ENCODE measurements around the gene NUDC.

DNA sequence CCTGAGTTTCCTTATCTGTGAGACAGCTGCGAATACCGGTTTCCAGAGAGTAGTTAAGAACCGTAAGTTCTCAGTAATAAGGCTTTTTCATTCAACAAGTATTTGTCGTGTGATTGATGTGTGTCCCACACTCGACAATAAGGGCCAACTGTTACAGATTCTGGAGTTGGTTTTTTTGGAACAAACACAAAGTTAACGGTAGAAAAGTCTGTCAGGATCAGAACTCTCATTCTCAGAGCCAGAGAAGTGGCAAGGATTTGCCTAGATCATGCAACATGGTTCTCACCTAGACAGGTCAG lies 837 bp downstream of the NUDC start:
- TF ChIP-seq, protein P1, sequence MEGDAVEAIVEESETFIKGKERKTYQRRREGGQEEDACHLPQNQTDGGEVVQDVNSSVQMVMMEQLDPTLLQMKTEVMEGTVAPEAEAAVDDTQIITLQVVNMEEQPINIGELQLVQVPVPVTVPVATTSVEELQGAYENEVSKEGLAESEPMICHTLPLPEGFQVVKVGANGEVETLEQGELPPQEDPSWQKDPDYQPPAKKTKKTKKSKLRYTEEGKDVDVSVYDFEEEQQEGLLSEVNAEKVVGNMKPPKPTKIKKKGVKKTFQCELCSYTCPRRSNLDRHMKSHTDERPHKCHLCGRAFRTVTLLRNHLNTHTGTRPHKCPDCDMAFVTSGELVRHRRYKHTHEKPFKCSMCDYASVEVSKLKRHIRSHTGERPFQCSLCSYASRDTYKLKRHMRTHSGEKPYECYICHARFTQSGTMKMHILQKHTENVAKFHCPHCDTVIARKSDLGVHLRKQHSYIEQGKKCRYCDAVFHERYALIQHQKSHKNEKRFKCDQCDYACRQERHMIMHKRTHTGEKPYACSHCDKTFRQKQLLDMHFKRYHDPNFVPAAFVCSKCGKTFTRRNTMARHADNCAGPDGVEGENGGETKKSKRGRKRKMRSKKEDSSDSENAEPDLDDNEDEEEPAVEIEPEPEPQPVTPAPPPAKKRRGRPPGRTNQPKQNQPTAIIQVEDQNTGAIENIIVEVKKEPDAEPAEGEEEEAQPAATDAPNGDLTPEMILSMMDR (IDR thresholded peaks at IDR 0.05): no peak
- TF ChIP-seq POLR2AphosphoS5 (IDR thresholded peaks at IDR 0.05; ENCODE audit: insufficient read depth in 1 of 2, low read depth in 1 of 2) (no peak), POLR2A (IDR thresholded peaks at IDR 0.05) (no peak)

Data from vagina (tissue), 2 donors.